ENCODE measurements around the gene SCFD2.

GRCh38 chr4:53011259-53011905 lies 354.5 kb downstream of the SCFD2 start:
- no peak for TF ChIP-seq POLR2AphosphoS5 (IDR thresholded peaks at IDR 0.05; ENCODE audit: low read depth, low read length)
- no peak for TF ChIP-seq RNF2 (IDR thresholded peaks at IDR 0.05; ENCODE audit: borderline replicate concordance, low read depth, low read length, missing control alignments, poor library complexity, severe bottlenecking)
- TF ChIP-seq CTCF (IDR thresholded peaks at IDR 0.05; ENCODE audit: control extremely low read depth in 1 of 3, insufficient read depth in 1 of 3, low read depth in 1 of 3, low read length in 3 of 3): no peak
- TF ChIP-seq KDM5A (IDR thresholded peaks at IDR 0.05; ENCODE audit: low read length): no peak
- TF ChIP-seq KDM1A (IDR thresholded peaks at IDR 0.05; ENCODE audit: borderline replicate concordance, low read length): no peak
- TF ChIP-seq GABPA (IDR thresholded peaks at IDR 0.05; ENCODE audit: borderline replicate concordance, insufficient read depth, low read length): no peak
- no peak for TF ChIP-seq USF2 (IDR thresholded peaks at IDR 0.05; ENCODE audit: low read length)
- TF ChIP-seq HDAC6 (IDR thresholded peaks at IDR 0.05; ENCODE audit: low read depth, low read length): no peak
- TF ChIP-seq CBX8 (IDR thresholded peaks at IDR 0.05; ENCODE audit: borderline replicate concordance, low read depth, low read length): no peak

Data from H1 (cell line).